Loucy (cell line): ENCODE results near the gene PDHA1.

ENCODE experiments used
- H2AFZ ChIP-seq: fragments of 200-600 bp; sonication (generic); 2 replicates; pipeline ENCODE4 v1.6.0; 2016; ENCODE audit warnings: antibody characterized with exemption, mild to moderate bottlenecking, low read length, moderate library complexity
- H3F3A ChIP-seq: fragments of 200-600 bp; 2 replicates; pipeline ENCODE4 v1.6.0; 2016; ENCODE audit warnings: antibody characterized with exemption, low read depth, mild to moderate bottlenecking
- H3K27me3 ChIP-seq: fragments of 200-600 bp; sonication (generic); 2 replicates; pipeline ENCODE4 v1.6.1; 2014; ENCODE audit warnings: low read length, mild to moderate bottlenecking; ENCODE audit not compliant: insufficient read depth, poor library complexity, severe bottlenecking
- H3K36me3 ChIP-seq: fragments of 200-600 bp; sonication (generic); 2 replicates; pipeline ENCODE4 v1.6.1; 2016; ENCODE audit warnings: low read length; ENCODE audit not compliant: insufficient read depth
- H3K4me1 ChIP-seq: fragments of 200-600 bp; sonication (generic); 2 replicates; pipeline ENCODE4 v1.5.1; 2014; ENCODE audit warnings: low read length, mild to moderate bottlenecking; ENCODE audit not compliant: insufficient read depth, poor library complexity, severe bottlenecking
- H3K4me2 ChIP-seq: fragments of 200-600 bp; sonication (generic); 2 replicates; pipeline ENCODE4 v1.6.0; 2014; ENCODE audit warnings: antibody characterized with exemption, low read length, low read depth, mild to moderate bottlenecking; ENCODE audit not compliant: poor library complexity, severe bottlenecking
- H3K4me3 ChIP-seq: fragments of 200-600 bp; sonication (generic); 2 replicates; pipeline ENCODE4 v1.5.1; 2014; ENCODE audit warnings: low read length, mild to moderate bottlenecking, mixed read lengths; ENCODE audit not compliant: poor library complexity, severe bottlenecking
- H3K79me2 ChIP-seq: fragments of 200-600 bp; sonication (generic); 2 replicates; pipeline ENCODE4 v1.6.1; 2014; ENCODE audit warnings: low read length; ENCODE audit not compliant: insufficient read depth
- H3K9ac ChIP-seq: fragments of 200-600 bp; sonication (generic); 2 replicates; pipeline ENCODE4 v1.6.0; 2014; ENCODE audit warnings: mild to moderate bottlenecking, low read depth, low read length, moderate library complexity; ENCODE audit not compliant: poor library complexity, severe bottlenecking
- H3K9me2 ChIP-seq: fragments of 200-600 bp; sonication (generic); replicated peaks from 2 replicates; pipeline ENCODE4 v1.6.1; 2016; ENCODE audit warnings: low read depth, low read length, mixed read lengths
- H3K9me3 ChIP-seq: fragments of 200-600 bp; sonication (generic); 2 replicates; pipeline ENCODE4 v1.6.1; 2014; ENCODE audit warnings: mild to moderate bottlenecking, antibody characterized with exemption, low read length, low read depth; ENCODE audit not compliant: insufficient read depth
- H4K20me1 ChIP-seq: fragments of 200-600 bp; sonication (generic); 2 replicates; pipeline ENCODE4 v1.6.0; 2014; ENCODE audit warnings: antibody characterized with exemption, low read length, mild to moderate bottlenecking; ENCODE audit not compliant: insufficient read depth, poor library complexity, severe bottlenecking
- EZH2phosphoT487 ChIP-seq: fragments of 200-600 bp; IDR thresholded peaks from 2 replicates; pipeline ENCODE4 v1.6.1; 2018; ENCODE audit warnings: antibody characterized with exemption, mild to moderate bottlenecking, moderate library complexity, borderline replicate concordance
- TF ChIP-seq, protein P1 (sequence below): fragments of 200-600 bp; sonication (generic); conservative IDR thresholded peaks from 2 replicates; pipeline ENCODE4 v1.5.1; 2014; ENCODE audit warnings: mild to moderate bottlenecking, antibody characterized with exemption, low read length

Gene PDHA1

DNA sequence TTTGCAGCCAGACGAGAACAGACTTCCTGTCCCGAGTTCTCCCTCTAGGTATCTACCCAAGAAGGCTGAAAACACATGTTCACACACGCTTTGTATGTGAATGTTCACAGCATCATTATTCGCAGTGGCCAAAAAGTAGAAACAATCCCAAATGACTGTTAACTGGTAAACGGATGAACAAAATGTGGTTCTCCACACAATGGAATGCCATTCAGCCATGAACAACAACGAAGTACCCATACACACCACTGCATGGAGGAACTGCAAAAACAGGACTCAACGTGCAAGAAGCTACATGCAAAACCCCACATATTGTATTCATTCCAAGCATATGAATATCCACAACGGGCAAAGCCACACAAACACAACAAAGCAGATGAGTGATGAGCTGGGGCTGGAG lies 45.0 kb downstream of the PDHA1 start:
- Histone ChIP-seq H3K9ac (no peak overlapping the region), H3K79me2 (no peaks in the 10 kb centered on the region), H3K9me3 (no peaks in the 10 kb centered on the region), H4K20me1 (no peaks in the 10 kb centered on the region), H2AFZ (no peak overlapping the region), H3K27me3 (no peaks in the 10 kb centered on the region), H3K36me3 (no peaks in the 10 kb centered on the region), H3K4me3 (no peak overlapping the region), H3K4me1 (no peaks in the 10 kb centered on the region), H3K4me2 (no peak overlapping the region), H3F3A (no peaks in the 10 kb centered on the region), H3K9me2 (no peaks in the 10 kb centered on the region)
- no peak for TF ChIP-seq EZH2phosphoT487
- TF ChIP-seq, protein P1, sequence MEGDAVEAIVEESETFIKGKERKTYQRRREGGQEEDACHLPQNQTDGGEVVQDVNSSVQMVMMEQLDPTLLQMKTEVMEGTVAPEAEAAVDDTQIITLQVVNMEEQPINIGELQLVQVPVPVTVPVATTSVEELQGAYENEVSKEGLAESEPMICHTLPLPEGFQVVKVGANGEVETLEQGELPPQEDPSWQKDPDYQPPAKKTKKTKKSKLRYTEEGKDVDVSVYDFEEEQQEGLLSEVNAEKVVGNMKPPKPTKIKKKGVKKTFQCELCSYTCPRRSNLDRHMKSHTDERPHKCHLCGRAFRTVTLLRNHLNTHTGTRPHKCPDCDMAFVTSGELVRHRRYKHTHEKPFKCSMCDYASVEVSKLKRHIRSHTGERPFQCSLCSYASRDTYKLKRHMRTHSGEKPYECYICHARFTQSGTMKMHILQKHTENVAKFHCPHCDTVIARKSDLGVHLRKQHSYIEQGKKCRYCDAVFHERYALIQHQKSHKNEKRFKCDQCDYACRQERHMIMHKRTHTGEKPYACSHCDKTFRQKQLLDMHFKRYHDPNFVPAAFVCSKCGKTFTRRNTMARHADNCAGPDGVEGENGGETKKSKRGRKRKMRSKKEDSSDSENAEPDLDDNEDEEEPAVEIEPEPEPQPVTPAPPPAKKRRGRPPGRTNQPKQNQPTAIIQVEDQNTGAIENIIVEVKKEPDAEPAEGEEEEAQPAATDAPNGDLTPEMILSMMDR, result no peak

DNA sequence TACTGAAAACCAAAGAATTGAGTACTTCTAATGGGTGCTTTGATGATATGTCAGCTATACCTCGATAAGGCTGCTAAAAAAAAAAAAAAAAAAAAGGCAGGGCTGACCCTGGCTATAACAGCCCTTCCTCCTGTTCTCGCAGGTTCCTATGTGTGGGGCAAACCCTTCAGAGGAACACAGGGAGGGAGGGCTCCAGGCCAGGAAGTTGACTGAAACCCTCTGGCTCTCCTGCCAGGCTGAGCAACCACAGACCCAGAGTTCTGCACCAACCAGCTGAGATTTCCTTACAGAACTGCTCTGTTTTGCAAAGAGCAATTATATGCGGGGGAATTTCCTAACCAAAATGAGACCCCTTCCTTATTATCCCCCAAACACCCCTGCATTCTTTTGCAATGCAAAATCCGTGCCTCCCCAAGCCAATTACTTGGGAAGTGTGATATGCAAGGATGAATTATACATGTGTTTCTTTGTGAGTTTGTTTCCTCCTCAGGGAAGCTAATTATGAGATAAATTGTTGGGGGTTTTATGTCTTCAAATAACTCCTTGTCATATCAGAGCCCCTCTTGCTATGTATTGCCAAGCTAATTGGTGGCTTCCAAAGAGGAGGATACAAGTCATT lies 45.6 kb downstream of the PDHA1 start:
- H3F3A ChIP-seq, result no peaks in the 10 kb centered on the region
- H3K4me1 ChIP-seq, result no peaks in the 10 kb centered on the region
- TF ChIP-seq, protein P1, result no peak
- no peaks in the 10 kb centered on the region for H3K9me2 ChIP-seq
- H3K9me3 ChIP-seq, result no peaks in the 10 kb centered on the region
- H2AFZ ChIP-seq, result no peak overlapping the region
- no peaks in the 10 kb centered on the region for H3K27me3 ChIP-seq
- no peak overlapping the region for H3K4me3 ChIP-seq
- H3K9ac ChIP-seq, result no peak overlapping the region
- H4K20me1 ChIP-seq, result no peaks in the 10 kb centered on the region
- H3K4me2 ChIP-seq, result no peak overlapping the region
- no peaks in the 10 kb centered on the region for H3K36me3 ChIP-seq
- H3K79me2 ChIP-seq, result no peaks in the 10 kb centered on the region

DNA sequence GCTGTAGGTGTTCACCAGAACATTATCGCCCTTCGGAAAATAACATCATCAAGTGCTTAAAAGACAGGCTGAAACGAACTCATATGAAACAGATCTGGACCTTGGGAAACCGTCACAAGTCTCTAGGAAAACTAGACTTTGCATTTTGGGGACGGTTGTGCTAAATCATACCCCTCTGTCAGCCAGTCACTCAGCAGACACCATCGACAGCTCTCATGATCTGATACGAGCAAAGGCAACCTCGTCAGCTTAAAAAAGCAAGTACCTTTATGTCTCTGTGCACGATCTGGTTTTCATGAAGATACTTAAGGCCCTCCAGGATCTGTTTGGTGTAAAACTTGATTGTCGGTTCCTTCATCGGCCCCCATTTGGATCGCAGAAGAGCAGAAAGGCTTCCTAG lies 48.4 kb downstream of the PDHA1 start:
- TF ChIP-seq, protein P1, result no peak
- TF ChIP-seq EZH2phosphoT487, result no peak
- no peaks in the 10 kb centered on the region for H3K79me2 ChIP-seq

More for the DNA sequence above, 48.4 kb downstream of the PDHA1 start:
- no peaks in the 10 kb centered on the region for H3K27me3 ChIP-seq
- H3K4me1 ChIP-seq, result no peaks in the 10 kb centered on the region
- H3K9me2 ChIP-seq, result no peaks in the 10 kb centered on the region
- no peaks in the 10 kb centered on the region for H3K36me3 ChIP-seq
- H2AFZ ChIP-seq, result no peak overlapping the region
- no peaks in the 10 kb centered on the region for H4K20me1 ChIP-seq
- H3K4me2 ChIP-seq, result no peak overlapping the region
- no peak overlapping the region for H3K9ac ChIP-seq
- H3K4me3 ChIP-seq, result no peak overlapping the region
- H3K9me3 ChIP-seq, result no peaks in the 10 kb centered on the region
- H3F3A ChIP-seq, result no peaks in the 10 kb centered on the region
